Measurements from ENCODE around the gene TSC2.

DNA sequence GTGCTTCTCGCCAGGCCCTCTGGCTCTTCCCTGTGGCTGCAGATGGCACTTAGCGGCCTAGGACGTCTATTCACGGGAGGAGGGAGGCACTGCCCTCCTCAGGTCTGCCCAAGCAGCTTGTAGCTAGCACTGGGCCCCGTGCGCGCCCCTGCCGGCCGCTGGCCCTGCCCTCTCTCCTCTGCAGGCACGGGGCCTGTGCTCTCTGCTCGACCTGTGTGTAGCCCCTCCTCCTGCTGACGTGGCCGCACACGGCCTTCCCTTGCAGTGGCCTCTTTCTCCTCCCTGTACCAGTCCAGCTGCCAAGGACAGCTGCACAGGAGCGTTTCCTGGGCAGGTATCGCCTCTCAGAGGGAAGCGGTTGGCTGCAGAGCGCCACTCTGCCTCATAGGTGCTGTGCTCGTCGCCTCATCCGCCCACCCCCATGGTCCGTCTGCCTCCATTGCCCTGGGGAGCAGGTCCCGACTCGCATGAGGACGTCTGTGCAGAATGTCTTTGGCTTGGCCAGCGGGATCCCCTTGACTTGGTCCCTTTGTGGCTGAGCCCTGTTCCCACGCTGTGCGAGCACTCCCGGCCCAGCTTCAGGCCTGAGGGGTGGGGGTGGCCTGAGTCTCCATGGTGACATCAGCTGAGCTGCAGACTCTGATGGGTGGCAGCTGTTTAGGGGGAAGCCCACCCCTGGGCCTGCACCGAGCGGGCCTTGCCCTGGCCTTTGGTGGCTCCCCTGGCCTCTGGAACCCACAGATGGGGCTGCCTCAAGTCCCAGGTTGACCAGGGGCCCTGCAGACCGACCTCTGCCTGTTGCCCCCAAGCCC lies 34.6 kb downstream of the TSC2 start:
- TF ChIP-seq EZH2phosphoT487 (IDR thresholded peaks at IDR 0.05; ENCODE audit: insufficient read depth, low read depth) (no peak), EZH2 (IDR thresholded peaks at IDR 0.05; ENCODE audit: insufficient read depth, poor library complexity, severe bottlenecking) (no peak)
